K562 (cell line): ENCODE results near the gene EPHA2. TPM values are rescaled to one million over a fixed set of nuclear protein-coding genes. Genes with fewer than 3 reads are reported as not detected.

Experiments used
- ATAC-seq: fragments of 200-7000 bp; cut with Tn5 transposase; 3 replicates; pipeline ENCODE4 v1.9.1; 2020; ENCODE audit warnings: moderate library complexity
- BruUV-seq: library from RNA; stranded (reverse); fragments of 400-500 nt; replicated peaks from 2 replicates; lab custom pipeline; 2021; lab: Mats Ljungman, UMichigan
- CTCF ChIA-PET: fragments of 300-600 bp; formaldehyde crosslinking; extraction: SDS; loops from one replicate; lab custom pipeline; 2021; ENCODE audit warnings: low intra/inter-chr PET ratio; lab: Yijun Ruan, JAX
- POLR2A ChIA-PET: fragments of 300-600, 350-650 bp; sonication (Branson Sonifier 250); formaldehyde crosslinking; extraction: SDS; loops from one replicate; lab custom pipeline; 2021; ENCODE audit warnings: antibody characterized with exemption, inconsistent platforms; lab: Yijun Ruan, JAX
- DNase-seq, 4 experiments: peaks; one replicate each; pipeline versions ENCODE4 v3.0.0 to v3.0.0-alpha.2; 2011 to 2018; ENCODE audit warnings: low spot score in 3 of 4, mixed read lengths in 3 of 4; ENCODE audit errors: extremely low read depth in 1 of 4
- FAIRE-seq: peaks from 2 replicates; lab custom pipeline; 2011; peaks lifted over from hg19 to GRCh38; lab: Jason Lieb, UNC
- H2AFZ ChIP-seq: 2 replicates; pipeline ENCODE4 v1.6.0; 2011; ENCODE audit warnings: low read depth, low read length, control low read depth, inconsistent platforms
- H3K27ac ChIP-seq: fragments of 200-600 bp; 3 replicates; pipeline ENCODE4 v1.8.0; 2011; ENCODE audit warnings: low read depth, mild to moderate bottlenecking, control low read depth, inconsistent platforms, low read length, moderate library complexity, mixed read lengths; ENCODE audit errors: extremely low read depth
- H3K27me3 ChIP-seq, 2 experiments: fragments of 300-600 bp in 1 of 2; 2 replicates in 1 of 2; 3 replicates in 1 of 2; pipeline versions ENCODE4 v1.6.0 to v1.8.0; 2011; ENCODE audit warnings: inconsistent platforms in 2 of 2, low read length in 2 of 2, mild to moderate bottlenecking in 1 of 2, mixed read lengths in 1 of 2, moderate library complexity in 1 of 2; ENCODE audit not compliant: control insufficient read depth in 2 of 2, insufficient read depth in 2 of 2
- H3K36me3 ChIP-seq: fragments of 300-600 bp; 3 replicates; pipeline ENCODE4 v1.8.0; 2011; ENCODE audit warnings: mild to moderate bottlenecking, low read length, inconsistent platforms; ENCODE audit not compliant: control insufficient read depth, insufficient read depth
- H3K4me1 ChIP-seq, 2 experiments: fragments of 200-600 bp in 1 of 2; replicated peaks in 1 of 2; 2 replicates in 1 of 2; 3 replicates in 1 of 2; pipeline versions ENCODE4 v1.5.1 to v1.8.0; 2011; ENCODE audit warnings: inconsistent platforms in 2 of 2, low read length in 2 of 2, mild to moderate bottlenecking in 1 of 2, mixed read lengths in 1 of 2, moderate library complexity in 1 of 2; ENCODE audit not compliant: control insufficient read depth in 2 of 2, insufficient read depth in 2 of 2
- H3K4me2 ChIP-seq: 2 replicates; pipeline ENCODE4 v1.6.1; 2011; ENCODE audit warnings: low read length, control low read depth, inconsistent platforms, mixed read lengths; ENCODE audit not compliant: insufficient read depth
- H3K4me3 ChIP-seq: fragments of 200-600 bp; sonication (generic), shearing (Covaris generic); 2 replicates; pipeline ENCODE4 v1.5.1; 2016; ENCODE audit warnings: control low read depth, inconsistent platforms
- H3K79me2 ChIP-seq: fragments of 200-600 bp; 3 replicates; pipeline ENCODE4 v1.8.0; 2011; ENCODE audit warnings: low read length, inconsistent platforms; ENCODE audit not compliant: control insufficient read depth, insufficient read depth
- H3K9ac ChIP-seq, 2 experiments: 2 replicates each; pipeline versions ENCODE4 v1.6.0 to v1.6.1; 2011; ENCODE audit warnings: low read depth in 2 of 2, low read length in 2 of 2, control low read depth in 1 of 2, inconsistent platforms in 1 of 2, mild to moderate bottlenecking in 1 of 2, mixed read lengths in 1 of 2; ENCODE audit not compliant: insufficient read depth in 1 of 2
- H3K9me1 ChIP-seq: one replicate; pipeline ENCODE4 v1.6.0; 2011; ENCODE audit warnings: inconsistent platforms, mild to moderate bottlenecking, low read length, moderate library complexity; ENCODE audit not compliant: control insufficient read depth, insufficient read depth
- H3K9me3 ChIP-seq: replicated peaks from 2 replicates; pipeline ENCODE4 v1.5.1; 2011; ENCODE audit warnings: low read depth, low read length, inconsistent platforms; ENCODE audit not compliant: control insufficient read depth, insufficient read depth
- H4K20me1 ChIP-seq: replicated peaks from 2 replicates; pipeline ENCODE4 v1.6.1; 2011; ENCODE audit warnings: low read length, inconsistent platforms, mixed read lengths; ENCODE audit not compliant: control insufficient read depth, insufficient read depth
- RBM25 ChIP-seq: fragments of 200-400 bp; formaldehyde crosslinking; IDR thresholded peaks from 2 replicates; pipeline ENCODE4 v1.6.1; 2018; ENCODE audit warnings: low read length, low read depth, moderate library complexity; ENCODE audit not compliant: severe bottlenecking
- TSHZ1 ChIP-seq: fragments of 250-450 bp; sonication (Bioruptor Pico); IDR thresholded peaks from 2 replicates; pipeline ENCODE4 v1.4.0; 2020; ENCODE audit warnings: mild to moderate bottlenecking, moderate library complexity
- WGBS: fragments of 100-300 bp; shearing (Covaris generic); methylation state at CpG from one replicate; pipeline ENCODE4 v1.1.6; 2016; ENCODE audit warnings: low coverage, mixed read lengths; ENCODE audit not compliant: insufficient coverage; ENCODE audit errors: missing lambda C conversion rate; 5-methylcytosine and 5-hydroxymethylcytosine counted together
- in situ Hi-C: fragments of 300-500 bp; cut with MboI; formaldehyde crosslinking; loops from 4 replicates; pipeline ENCODE4 v1.15.0; 2018; ENCODE audit warnings: inconsistent platforms, mixed read lengths
- intact Hi-C: fragments of 100-400 bp; cut with micrococcal nuclease; formaldehyde crosslinking; loops from 2 replicates; pipeline ENCODE4 v1.14.2; 2022
- polyA plus RNA-seq, 8 experiments: library from polyadenylated mRNA; depleted of rRNA in 4 of 8; stranded (reverse) in 5 of 8; unstranded in 3 of 8; fragments of >200 nt; fragmentation: Nextera tagmentation in 2 of 8; fragmentation: Illumina TruSeq in 1 of 8; extraction: Ambion mirVana in 2 of 8; extraction: Trizol in 1 of 8; gene quantifications; 2 replicates each; pipeline versions ENCODE4 v1.2.1 to v1.2.3, GENCODE V29; 2011 to 2014; ENCODE audit warnings: inconsistent platforms in 1 of 8, missing spikeins in 1 of 8
- total RNA-seq, 7 experiments: library from RNA; depleted of rRNA in 6 of 7; stranded (reverse); fragments of >200 nt in 6 of 7; fragmentation: Illumina TruSeq in 2 of 7; extraction: Trizol in 2 of 7; gene quantifications; 2 replicates each; pipeline versions ENCODE4 v1.2.1 to v1.2.3, GENCODE V29; 2011 to 2021; ENCODE audit warnings: low replicate concordance in 1 of 7

The EPHA2 gene
- total and polyA plus RNA-seq, 9 of the 15 experiments (the other 6 are each of a cell fraction or from before 2014, with no cell fraction given), result 0.04 to 0.40 (median 0.07) TPM; not detected in 4

- BruUV-seq, result no TSS peak
- FAIRE-seq, result no peak
- POLR2A ChIA-PET, result interaction anchor here (0.8 to 1.7 kb wide), 5 partner anchors 14 to 258 kb away, joined by 3 to 4 read pairs (median 4); partner anchors contain the start of gene FAM131C
Measured at GRCh38 chr1:16110456-16110855, 45.4 kb downstream of the EPHA2 start.

More at GRCh38 chr1:16110456-16110855, 45.4 kb downstream of the EPHA2 start:
- peaks cover 7% of the 10 kb centered on the region; the same call in 1 of the 2 replicates for H3K9me3 ChIP-seq
- no peaks in the 10 kb centered on the region; the same call in 1 of the 2 replicates for H4K20me1 ChIP-seq
- no peak overlapping the region for H3K4me3 ChIP-seq
- H3K9ac ChIP-seq, result peak overlapping the region in 1 of 2 experiments; percentile 43; a peak in 1 of 4 replicates
- DNase-seq (no peak), ATAC-seq (no peak)
- no peaks in the 10 kb centered on the region for H3K27me3 ChIP-seq
- in situ Hi-C loops, result no loop called here
- TF ChIP-seq TSHZ1 (CRISPR knock-in tag) (no peak), RBM25 (peak; percentile 85)
- intact Hi-C loops, result no loop called here
- CTCF ChIA-PET, result no interaction called here
- 35% methylated on average over 6 of the region's 6 CpGs for WGBS
- H3K9me1 ChIP-seq, result no peaks in the 10 kb centered on the region
- H2AFZ ChIP-seq, result no peak overlapping the region
- no peak overlapping the region for H3K4me2 ChIP-seq
- H3K79me2 ChIP-seq, result no peaks in the 10 kb centered on the region
- H3K27ac ChIP-seq, result no peak overlapping the region
- peaks cover 0 to 28% of the 10 kb centered on the region in 2 experiments; a peak in 3 of 5 replicates for H3K4me1 ChIP-seq
- H3K36me3 ChIP-seq, result no peaks in the 10 kb centered on the region
